ENCODE measurements around the gene SP1.
A peak's percentile ranks its signal among the peaks of the same experiment; 100 is the strongest.
"Not testable (repeated sequence)": the region's sequence is repeated elsewhere in the genome, so short reads cannot be mapped to it uniquely, and the experiment has no call there.

Gene SP1

DNA sequence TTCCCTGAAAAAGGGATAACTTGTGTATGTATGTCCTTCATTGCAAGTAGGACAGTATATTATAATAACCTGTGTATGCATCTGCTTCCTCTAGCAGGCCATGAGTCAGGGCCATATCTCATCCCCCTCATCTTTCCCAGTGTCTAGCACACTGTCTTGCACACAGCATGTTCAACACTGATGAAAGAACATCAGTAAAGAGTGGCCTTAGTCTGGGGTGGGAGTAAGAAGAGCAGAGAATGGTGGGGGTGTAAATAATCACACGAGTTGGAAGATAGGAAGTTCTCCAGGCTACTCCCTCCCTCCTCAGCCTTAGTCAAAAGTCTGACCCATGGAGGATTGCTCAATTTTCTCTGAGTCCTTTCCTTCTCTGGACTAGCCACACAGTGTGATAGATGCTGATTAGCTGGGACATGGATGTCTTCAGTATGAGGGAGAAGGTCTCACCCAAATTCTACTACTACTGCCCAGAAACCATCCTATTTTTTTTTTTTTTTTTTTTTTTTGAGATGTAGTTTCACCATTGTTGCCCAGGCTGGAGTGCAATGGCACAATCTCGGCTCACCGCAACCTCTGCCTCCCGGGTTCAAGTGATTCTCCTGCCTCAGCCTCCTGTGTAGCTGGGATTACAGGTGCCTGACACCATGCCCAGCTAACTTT, 14.6 kb upstream of the SP1 start:
- H3K27me3 ChIP-seq = no peaks in the 10 kb centered on the region
- no peaks in the 10 kb centered on the region for H3K36me3 ChIP-seq
- H3K4me1 ChIP-seq = peaks cover 0 to 6% (median 3%) of the 10 kb centered on the region in 4 donors
- DNase-seq = no peak
- TF ChIP-seq, protein P1, sequence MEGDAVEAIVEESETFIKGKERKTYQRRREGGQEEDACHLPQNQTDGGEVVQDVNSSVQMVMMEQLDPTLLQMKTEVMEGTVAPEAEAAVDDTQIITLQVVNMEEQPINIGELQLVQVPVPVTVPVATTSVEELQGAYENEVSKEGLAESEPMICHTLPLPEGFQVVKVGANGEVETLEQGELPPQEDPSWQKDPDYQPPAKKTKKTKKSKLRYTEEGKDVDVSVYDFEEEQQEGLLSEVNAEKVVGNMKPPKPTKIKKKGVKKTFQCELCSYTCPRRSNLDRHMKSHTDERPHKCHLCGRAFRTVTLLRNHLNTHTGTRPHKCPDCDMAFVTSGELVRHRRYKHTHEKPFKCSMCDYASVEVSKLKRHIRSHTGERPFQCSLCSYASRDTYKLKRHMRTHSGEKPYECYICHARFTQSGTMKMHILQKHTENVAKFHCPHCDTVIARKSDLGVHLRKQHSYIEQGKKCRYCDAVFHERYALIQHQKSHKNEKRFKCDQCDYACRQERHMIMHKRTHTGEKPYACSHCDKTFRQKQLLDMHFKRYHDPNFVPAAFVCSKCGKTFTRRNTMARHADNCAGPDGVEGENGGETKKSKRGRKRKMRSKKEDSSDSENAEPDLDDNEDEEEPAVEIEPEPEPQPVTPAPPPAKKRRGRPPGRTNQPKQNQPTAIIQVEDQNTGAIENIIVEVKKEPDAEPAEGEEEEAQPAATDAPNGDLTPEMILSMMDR (IDR thresholded peaks at IDR 0.05) = no peak
- no peak overlapping the region for H3K4me3 ChIP-seq
- H3K9me3 ChIP-seq = no peaks in the 10 kb centered on the region
- intact Hi-C loops (cut with DNase I; ENCODE audit: low total_unique reads) = no loop called here
- H3K27ac ChIP-seq = no peak overlapping the region

DNA sequence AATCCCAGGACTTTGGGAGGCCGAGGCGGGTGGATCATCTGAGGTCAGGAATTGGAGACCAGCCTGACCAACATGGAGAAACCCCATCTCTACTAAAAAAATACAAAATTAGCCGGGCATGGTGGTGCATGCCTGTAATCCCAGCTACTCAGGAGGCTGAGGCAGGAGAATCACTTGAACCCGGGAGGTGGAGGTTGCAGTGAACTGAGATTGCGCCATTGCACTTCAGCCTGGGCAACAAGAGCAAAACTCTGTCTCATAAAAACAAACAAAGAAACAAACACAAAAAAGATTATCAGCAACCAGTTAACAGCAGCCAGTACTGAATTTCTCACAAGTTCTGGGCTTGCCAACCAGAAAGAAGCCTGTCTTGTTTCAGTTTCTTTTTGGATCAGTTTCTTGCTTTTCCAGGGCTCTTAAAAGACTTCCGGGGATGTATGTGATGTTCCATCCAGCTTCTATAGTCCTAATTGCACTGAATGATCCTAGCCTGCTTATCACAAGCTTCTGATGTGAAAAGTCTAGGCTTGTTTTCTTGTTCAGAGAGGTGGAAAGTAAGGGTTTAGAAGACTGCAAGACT, 6.3 kb upstream of the SP1 start:
- H3K36me3 ChIP-seq; H3K9me3 ChIP-seq; DNase-seq; intact Hi-C loops (cut with DNase I; ENCODE audit: low total_unique reads); H3K27me3 ChIP-seq; H3K4me3 ChIP-seq: not testable (repeated sequence)
- Histone ChIP-seq H3K4me1 (peaks cover 7 to 26% (median 18%) of the 10 kb centered on the region in 4 donors), H3K27ac (peak overlapping the region; percentile 11 to 42)

GRCh38 chr12:53374277-53374676, 5.7 kb upstream of the SP1 start:
- peaks cover 7 to 30% (median 18%) of the 10 kb centered on the region in 4 donors for H3K4me1 ChIP-seq
- H3K27me3 ChIP-seq; intact Hi-C loops (cut with DNase I; ENCODE audit: low total_unique reads): not testable (repeated sequence)

GRCh38 chr12:53376747-53377146, 3.2 kb upstream of the SP1 start:
- DNase-seq = no peak
- Histone ChIP-seq H3K27ac (no peak overlapping the region), H3K27me3 (no peaks in the 10 kb centered on the region), H3K4me1 (peaks cover under 1 to 25% (median 15%) of the 10 kb centered on the region in 4 donors), H3K4me3 (no peak overlapping the region), H3K36me3 (peaks cover 0 to 2% (median 0%) of the 10 kb centered on the region in 3 donors), H3K9me3 (no peaks in the 10 kb centered on the region)
- intact Hi-C loops (cut with DNase I; ENCODE audit: low total_unique reads) = no loop called here
- TF ChIP-seq, protein P1 (IDR thresholded peaks at IDR 0.05) = no peak

More at GRCh38 chr12:53374277-53374676, 5.7 kb upstream of the SP1 start:
- not testable (repeated sequence) for H3K9me3 ChIP-seq, H3K4me3 ChIP-seq, DNase-seq, H3K36me3 ChIP-seq
- H3K27ac ChIP-seq = peak overlapping the region in 1 of 2 donors; percentile 11

- peak in 1 of 2 donors; percentile 59 for DNase-seq
- peaks cover 14 to 17% (median 15%) of the 10 kb centered on the region in 3 donors for H3K36me3 ChIP-seq
- no peak overlapping the region for H3K4me3 ChIP-seq
- no peaks in the 10 kb centered on the region for H3K27me3 ChIP-seq
- no peaks in the 10 kb centered on the region for H3K9me3 ChIP-seq
- H3K27ac ChIP-seq = peak overlapping the region; percentile 89 to 95
- TF ChIP-seq, protein P1 (IDR thresholded peaks at IDR 0.05) = no peak
- intact Hi-C loops (cut with DNase I; ENCODE audit: low total_unique reads) = no loop called here
- peaks cover 0 to 30% (median 22%) of the 10 kb centered on the region in 4 donors for H3K4me1 ChIP-seq
Measured at GRCh38 chr12:53378222-53378621, 1.8 kb upstream of the SP1 start.

GRCh38 chr12:53378724-53379388, 1.1 kb upstream of the SP1 start:
- DNase-seq = no peak
- Histone ChIP-seq H3K4me3 (peak overlapping the region; percentile 58 to 65), H3K27ac (peak overlapping the region; percentile 89 to 95), H3K9me3 (no peaks in the 10 kb centered on the region), H3K27me3 (no peaks in the 10 kb centered on the region), H3K36me3 (peaks cover 21 to 23% (median 21%) of the 10 kb centered on the region in 3 donors), H3K4me1 (peaks cover 0 to 36% (median 27%) of the 10 kb centered on the region in 4 donors)
- intact Hi-C loops (cut with DNase I; ENCODE audit: low total_unique reads) = no loop called here
- TF ChIP-seq, protein P1 (IDR thresholded peaks at IDR 0.05) = no peak

Measured in tibial artery (tissue), 4 donors.